ENCODE data around the gene RPL36.
"Not testable (repeated sequence)": the region's sequence is repeated elsewhere in the genome, so short reads cannot be mapped to it uniquely, and the experiment has no call there.

The RPL36 gene

GRCh38 chr19:5691822-5692722 lies 2.0 kb downstream of the RPL36 start:
- no peak for DNase-seq

GRCh38 chr19:5692723-5693194 lies 2.7 kb downstream of the RPL36 start:
- no peak for DNase-seq

- DNase-seq = no peak
These were observed 3.4 kb downstream of the RPL36 start for GRCh38 chr19:5693195-5694166.

GRCh38 chr19:5694167-5694955 lies 4.3 kb downstream of the RPL36 start:
- no peak for DNase-seq

- no peak for DNase-seq
These were observed 5.0 kb downstream of the RPL36 start for GRCh38 chr19:5694956-5695648.

GRCh38 chr19:5695649-5696195 lies 5.6 kb downstream of the RPL36 start:
- DNase-seq = no peak

- DNase-seq = no peak
These were observed 6.3 kb downstream of the RPL36 start for GRCh38 chr19:5696196-5697021.

- no peak for DNase-seq
These were observed 7.2 kb downstream of the RPL36 start for GRCh38 chr19:5697022-5697889.

GRCh38 chr19:5697890-5698634 lies 8.0 kb downstream of the RPL36 start:
- no peak for DNase-seq

GRCh38 chr19:5698635-5699422 lies 8.7 kb downstream of the RPL36 start:
- DNase-seq = no peak

- DNase-seq = no peak
These were observed 10.5 kb downstream of the RPL36 start for GRCh38 chr19:5700455-5701092.

- DNase-seq = not testable (repeated sequence)
These were observed 11.9 kb downstream of the RPL36 start for GRCh38 chr19:5702053-5702410.

- DNase-seq = no peak
These were observed 14.0 kb downstream of the RPL36 start for GRCh38 chr19:5703819-5704818.

GRCh38 chr19:5705552-5705951 lies 15.5 kb downstream of the RPL36 start:
- DNase-seq = no peak

- no peak for DNase-seq
These were observed 16.9 kb downstream of the RPL36 start for GRCh38 chr19:5706876-5707573.
